ENCODE measurements around the gene NOS3. TPM values are rescaled to one million over a fixed set of nuclear protein-coding genes. Genes with fewer than 3 reads are reported as not detected.

The NOS3 gene
- total RNA-seq, 1 experiment from 2014 or later: 41.6 TPM

- peak; percentile 70 for DNase-seq (ENCODE audit: low spot score)
- in situ Hi-C loops (cut with HindIII; ENCODE audit: low sequenced_read_pairs): no loop called here
Measured at GRCh38 chr7:150975536-150976319, 15.1 kb upstream of the NOS3 start.

DNA sequence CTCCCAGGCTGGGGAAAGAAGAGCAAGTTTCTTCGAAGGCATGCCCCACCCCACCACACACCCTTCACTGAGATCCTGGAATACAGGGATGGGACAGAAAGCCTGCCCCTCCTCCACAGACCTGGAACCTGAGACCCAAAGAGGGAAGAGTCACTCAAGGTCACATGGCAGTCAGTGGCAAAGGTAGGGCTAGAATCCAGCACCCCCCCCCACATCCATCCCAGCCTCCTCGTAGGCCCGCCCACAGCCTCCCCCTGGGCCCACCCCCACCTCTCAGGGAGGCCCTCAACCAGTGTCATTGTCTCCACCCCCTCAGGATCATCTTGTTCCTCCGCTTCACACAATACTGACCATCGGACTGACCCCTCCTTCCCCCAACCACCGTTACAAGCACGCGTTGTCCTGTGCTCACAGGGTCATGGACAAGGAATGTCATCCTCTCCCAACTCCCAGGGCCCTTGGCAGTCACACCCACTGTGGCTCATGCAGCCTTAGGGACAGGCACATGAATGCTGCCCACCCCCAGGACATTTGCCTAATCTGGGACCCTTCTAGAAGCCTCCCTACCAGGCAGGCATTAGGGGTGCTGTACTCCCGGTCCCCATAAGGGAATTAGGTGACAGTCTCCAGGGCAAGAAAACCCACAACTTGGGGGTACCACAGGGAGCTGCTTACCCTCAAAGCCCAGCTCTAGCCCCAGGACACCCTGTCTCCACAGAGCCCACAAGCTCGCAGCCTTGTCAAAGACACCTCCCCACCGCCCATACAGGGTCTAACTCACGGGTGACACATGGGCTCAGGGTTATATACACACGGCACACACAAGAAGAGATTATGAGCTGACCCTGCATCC, 14.1 kb upstream of the NOS3 start:
- in situ Hi-C loops (cut with HindIII; ENCODE audit: low sequenced_read_pairs): no loop called here
- DNase-seq (ENCODE audit: low spot score): no peak

GRCh38 chr7:150977382-150978125, 13.3 kb upstream of the NOS3 start:
- in situ Hi-C loops (cut with HindIII; ENCODE audit: low sequenced_read_pairs): no loop called here
- no peak for DNase-seq (ENCODE audit: low spot score)

DNA sequence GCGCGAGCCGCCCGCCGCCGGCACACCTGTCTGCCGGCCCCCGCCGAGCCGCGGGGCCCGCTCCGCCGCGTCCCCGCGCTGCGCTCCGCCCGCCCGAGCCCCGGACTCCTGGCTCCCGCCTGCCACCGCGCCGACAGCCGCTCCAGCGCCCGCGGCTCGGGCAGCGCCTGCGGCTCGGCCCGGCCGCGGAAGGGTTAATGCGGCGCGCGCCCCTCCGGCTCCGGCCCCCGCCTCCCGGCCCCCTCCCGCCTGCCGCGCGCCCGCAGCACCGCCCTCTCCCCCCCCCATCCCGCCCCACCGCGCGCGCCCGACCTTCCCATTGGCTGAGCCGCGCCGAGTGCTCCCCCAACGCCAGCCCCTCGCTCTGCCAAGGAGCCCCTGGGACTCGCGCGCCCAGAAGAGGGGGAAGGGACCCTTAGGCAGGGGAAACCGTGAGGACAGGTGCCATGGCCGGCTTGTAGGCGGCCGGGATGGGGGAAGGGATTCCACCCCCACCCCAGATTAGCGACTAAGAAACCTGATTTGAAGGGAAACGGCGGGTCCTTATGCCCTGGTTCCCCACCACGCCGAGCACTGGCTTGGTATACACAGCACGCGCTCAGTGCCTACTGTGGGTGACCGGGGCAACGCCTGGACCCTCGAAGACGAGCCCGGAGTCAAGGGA, 12.6 kb upstream of the NOS3 start, which contains the start of gene KCNH2:
KCNH2 (minus strand) TSS at position 196 of the 664 bp plus-strand sequence. CDS start 408 bp downstream, outside the sequence.
- in situ Hi-C loops (cut with HindIII; ENCODE audit: low sequenced_read_pairs): no loop called here

GRCh38 chr7:150979713-150980390, 11.0 kb upstream of the NOS3 start:
- in situ Hi-C loops (cut with HindIII; ENCODE audit: low sequenced_read_pairs): no loop called here
- no peak for DNase-seq (ENCODE audit: low spot score)

More for the DNA sequence above, 12.6 kb upstream of the NOS3 start, which contains the start of gene KCNH2:
- DNase-seq (ENCODE audit: low spot score): peak; percentile 83

- DNase-seq (ENCODE audit: low spot score): no peak
- in situ Hi-C loops (cut with HindIII; ENCODE audit: low sequenced_read_pairs): no loop called here
Measured at GRCh38 chr7:150980663-150981062, 10.2 kb upstream of the NOS3 start.

- DNase-seq (ENCODE audit: low spot score): no peak
- in situ Hi-C loops (cut with HindIII; ENCODE audit: low sequenced_read_pairs): no loop called here
Measured at GRCh38 chr7:150981644-150982043, 9.2 kb upstream of the NOS3 start.

- peak; percentile 33 for DNase-seq (ENCODE audit: low spot score)
- in situ Hi-C loops (cut with HindIII; ENCODE audit: low sequenced_read_pairs): no loop called here
Measured at GRCh38 chr7:150982351-150982750, 8.5 kb upstream of the NOS3 start.

DNA sequence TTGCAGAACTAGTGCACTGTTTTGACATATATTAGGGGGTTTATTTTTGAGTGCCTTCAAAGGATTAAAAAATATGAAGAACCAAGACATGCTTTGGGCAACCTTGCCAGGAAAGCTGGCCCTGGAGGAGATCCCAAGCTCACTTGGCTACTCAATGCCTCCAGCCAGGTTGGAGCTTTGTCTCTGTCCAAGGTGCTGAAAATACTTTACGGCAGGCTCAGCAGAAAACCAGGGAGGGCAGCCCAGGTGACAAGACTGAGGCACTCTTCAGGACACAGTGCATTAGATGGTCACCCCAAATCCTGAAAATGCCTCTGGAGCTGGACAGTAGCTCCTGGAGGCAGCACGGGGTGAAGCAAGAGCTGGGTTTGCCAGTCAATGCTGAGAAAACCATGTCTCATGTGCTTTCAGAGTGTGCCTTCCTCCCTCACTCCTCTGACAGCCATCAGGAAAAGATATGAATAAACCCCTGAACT, 6.9 kb upstream of the NOS3 start:
- in situ Hi-C loops (cut with HindIII; ENCODE audit: low sequenced_read_pairs): no loop called here
- peak; percentile 16 for DNase-seq (ENCODE audit: low spot score)

DNA sequence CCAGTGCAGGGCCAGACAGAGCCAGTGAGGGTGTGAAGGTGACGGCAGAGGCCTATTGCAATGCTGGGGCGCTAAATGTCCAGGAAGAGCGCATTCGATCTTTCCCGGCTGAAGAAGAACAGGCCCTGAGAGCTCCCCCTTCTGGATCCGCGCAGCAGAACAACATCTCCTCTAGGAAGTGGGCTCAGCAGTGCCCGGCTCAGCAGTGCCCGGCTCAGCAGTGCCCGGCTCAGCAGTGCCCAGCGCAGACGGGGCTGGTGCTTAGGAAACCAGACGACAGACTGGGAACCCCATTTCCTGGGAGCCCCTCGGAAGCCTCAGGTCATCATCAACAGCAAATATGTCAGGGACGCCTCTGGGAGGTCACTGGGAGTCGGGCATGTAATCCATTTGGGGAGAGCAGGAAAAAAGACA, 4.7 kb upstream of the NOS3 start:
- peak; percentile 92 for DNase-seq (ENCODE audit: low spot score)
- in situ Hi-C loops (cut with HindIII; ENCODE audit: low sequenced_read_pairs): no loop called here

GRCh38 chr7:150986556-150986955, 4.3 kb upstream of the NOS3 start:
- no peak for DNase-seq (ENCODE audit: low spot score)
- in situ Hi-C loops (cut with HindIII; ENCODE audit: low sequenced_read_pairs): no loop called here

- in situ Hi-C loops (cut with HindIII; ENCODE audit: low sequenced_read_pairs): no loop called here
- peak; percentile 85 for DNase-seq (ENCODE audit: low spot score)
Measured at GRCh38 chr7:150988230-150989226, 2.3 kb upstream of the NOS3 start.

DNA sequence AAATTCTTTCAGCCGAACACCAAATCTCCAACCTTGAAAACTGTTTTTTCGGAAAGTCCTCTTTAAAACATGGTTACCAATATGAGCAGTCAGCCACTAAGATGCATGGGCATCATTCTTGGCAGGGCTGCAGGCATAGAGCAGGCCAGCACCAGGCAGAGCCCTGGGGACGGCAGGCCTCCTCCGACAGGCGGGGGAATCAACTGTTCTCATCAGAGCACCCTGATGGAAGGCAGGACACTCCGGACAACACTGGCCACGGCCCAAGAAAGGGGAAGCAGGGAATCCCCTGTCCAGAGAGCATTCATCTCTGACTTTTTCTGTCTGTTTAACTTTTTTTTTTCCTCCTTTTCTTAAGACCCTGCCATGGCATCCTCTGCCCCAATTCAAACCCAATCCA, 1.4 kb upstream of the NOS3 start:
- no peak for DNase-seq (ENCODE audit: low spot score)
- in situ Hi-C loops (cut with HindIII; ENCODE audit: low sequenced_read_pairs): no loop called here

GRCh38 chr7:150992051-150992640, 1.3 kb downstream of the NOS3 start:
- in situ Hi-C loops (cut with HindIII; ENCODE audit: low sequenced_read_pairs): no loop called here
- DNase-seq (ENCODE audit: low spot score): no peak

DNA sequence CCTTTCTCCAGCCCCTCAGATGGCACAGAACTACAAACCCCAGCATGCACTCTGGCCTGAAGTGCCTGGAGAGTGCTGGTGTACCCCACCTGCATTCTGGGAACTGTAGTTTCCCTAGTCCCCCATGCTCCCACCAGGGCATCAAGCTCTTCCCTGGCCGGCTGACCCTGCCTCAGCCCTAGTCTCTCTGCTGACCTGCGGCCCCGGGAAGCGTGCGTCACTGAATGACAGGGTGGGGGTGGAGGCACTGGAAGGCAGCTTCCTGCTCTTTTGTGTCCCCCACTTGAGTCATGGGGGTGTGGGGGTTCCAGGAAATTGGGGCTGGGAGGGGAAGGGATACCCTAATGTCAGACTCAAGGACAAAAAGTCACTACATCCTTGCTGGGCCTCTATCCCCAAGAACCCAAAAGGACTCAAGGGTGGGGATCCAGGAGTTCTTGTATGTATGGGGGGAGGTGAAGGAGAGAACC, 2.1 kb downstream of the NOS3 start:
- in situ Hi-C loops (cut with HindIII; ENCODE audit: low sequenced_read_pairs): no loop called here
- no peak for DNase-seq (ENCODE audit: low spot score)

DNA sequence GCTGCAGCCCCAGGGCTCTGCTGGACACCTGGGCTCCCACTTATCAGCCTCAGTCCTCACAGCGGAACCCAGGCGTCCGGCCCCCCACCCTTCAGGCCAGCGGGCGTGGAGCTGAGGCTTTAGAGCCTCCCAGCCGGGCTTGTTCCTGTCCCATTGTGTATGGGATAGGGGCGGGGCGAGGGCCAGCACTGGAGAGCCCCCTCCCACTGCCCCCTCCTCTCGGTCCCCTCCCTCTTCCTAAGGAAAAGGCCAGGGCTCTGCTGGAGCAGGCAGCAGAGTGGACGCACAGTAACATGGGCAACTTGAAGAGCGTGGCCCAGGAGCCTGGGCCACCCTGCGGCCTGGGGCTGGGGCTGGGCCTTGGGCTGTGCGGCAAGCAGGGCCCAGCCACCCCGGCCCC, 2.7 kb downstream of the NOS3 start:
- DNase-seq (ENCODE audit: low spot score): no peak
- in situ Hi-C loops (cut with HindIII; ENCODE audit: low sequenced_read_pairs): no loop called here
